PFSK-1 (cell line): ENCODE measurements around the gene TPPP3.

ENCODE experiments used
- POLR2AphosphoS5 ChIP-seq: IDR thresholded peaks from 2 replicates; pipeline ENCODE4 v1.6.1; 2012; ENCODE audit warnings: low read depth, mild to moderate bottlenecking, control low read depth, low read length, moderate library complexity
- TF ChIP-seq, protein P1 (sequence below), 2 experiments: IDR thresholded peaks; 2 replicates each; pipeline versions ENCODE4 v1.6.1 to v1.8.0; 2011 to 2012; ENCODE audit warnings: low read depth in 2 of 2, low read length in 2 of 2, control low read depth in 1 of 2, inconsistent platforms in 1 of 2, mild to moderate bottlenecking in 1 of 2, moderate library complexity in 1 of 2; ENCODE audit not compliant: insufficient read depth in 1 of 2

DNA sequence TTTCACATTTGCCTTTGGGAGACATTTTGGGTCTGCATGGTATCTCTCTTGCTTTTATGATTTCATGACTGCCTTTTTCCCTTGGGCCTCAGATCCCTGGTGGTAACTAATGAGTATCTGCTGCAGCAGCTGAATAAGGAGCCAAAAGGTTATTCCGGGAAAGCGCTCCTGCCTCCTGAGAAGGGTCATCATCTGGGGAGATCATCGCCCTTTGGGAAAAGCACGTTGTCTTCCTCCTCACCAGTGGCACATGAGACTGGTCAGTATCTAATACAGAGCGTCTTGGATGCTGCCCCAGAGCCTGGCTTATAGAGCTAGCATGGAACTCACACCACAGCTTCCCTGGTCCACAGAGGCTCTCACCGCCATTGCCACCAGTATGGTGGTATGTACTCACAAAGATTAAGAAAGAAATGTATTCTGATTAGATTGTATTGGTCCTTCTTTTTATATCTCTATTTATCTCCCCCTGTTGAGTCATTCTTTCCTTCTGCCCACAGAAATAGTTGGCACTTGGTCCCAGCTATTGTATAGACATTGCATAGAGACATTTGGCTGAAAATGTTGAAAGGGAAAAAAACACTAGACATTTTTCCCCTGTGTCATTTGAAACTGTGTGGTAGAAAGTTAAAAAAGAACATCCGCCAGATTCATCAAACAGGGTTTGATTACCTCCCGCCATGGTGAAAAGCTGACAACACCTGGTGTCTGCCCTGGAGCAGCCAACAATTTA, 8.4 kb downstream of the TPPP3 start:
- TF ChIP-seq, protein P1, sequence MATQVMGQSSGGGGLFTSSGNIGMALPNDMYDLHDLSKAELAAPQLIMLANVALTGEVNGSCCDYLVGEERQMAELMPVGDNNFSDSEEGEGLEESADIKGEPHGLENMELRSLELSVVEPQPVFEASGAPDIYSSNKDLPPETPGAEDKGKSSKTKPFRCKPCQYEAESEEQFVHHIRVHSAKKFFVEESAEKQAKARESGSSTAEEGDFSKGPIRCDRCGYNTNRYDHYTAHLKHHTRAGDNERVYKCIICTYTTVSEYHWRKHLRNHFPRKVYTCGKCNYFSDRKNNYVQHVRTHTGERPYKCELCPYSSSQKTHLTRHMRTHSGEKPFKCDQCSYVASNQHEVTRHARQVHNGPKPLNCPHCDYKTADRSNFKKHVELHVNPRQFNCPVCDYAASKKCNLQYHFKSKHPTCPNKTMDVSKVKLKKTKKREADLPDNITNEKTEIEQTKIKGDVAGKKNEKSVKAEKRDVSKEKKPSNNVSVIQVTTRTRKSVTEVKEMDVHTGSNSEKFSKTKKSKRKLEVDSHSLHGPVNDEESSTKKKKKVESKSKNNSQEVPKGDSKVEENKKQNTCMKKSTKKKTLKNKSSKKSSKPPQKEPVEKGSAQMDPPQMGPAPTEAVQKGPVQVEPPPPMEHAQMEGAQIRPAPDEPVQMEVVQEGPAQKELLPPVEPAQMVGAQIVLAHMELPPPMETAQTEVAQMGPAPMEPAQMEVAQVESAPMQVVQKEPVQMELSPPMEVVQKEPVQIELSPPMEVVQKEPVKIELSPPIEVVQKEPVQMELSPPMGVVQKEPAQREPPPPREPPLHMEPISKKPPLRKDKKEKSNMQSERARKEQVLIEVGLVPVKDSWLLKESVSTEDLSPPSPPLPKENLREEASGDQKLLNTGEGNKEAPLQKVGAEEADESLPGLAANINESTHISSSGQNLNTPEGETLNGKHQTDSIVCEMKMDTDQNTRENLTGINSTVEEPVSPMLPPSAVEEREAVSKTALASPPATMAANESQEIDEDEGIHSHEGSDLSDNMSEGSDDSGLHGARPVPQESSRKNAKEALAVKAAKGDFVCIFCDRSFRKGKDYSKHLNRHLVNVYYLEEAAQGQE (IDR thresholded peaks at IDR 0.05; ENCODE audit: insufficient read depth in 1 of 2, low read depth in 2 of 2, low read length in 2 of 2): no peak
- no peak for TF ChIP-seq POLR2AphosphoS5
